RCC 7860 (cell line): ENCODE data around the gene NOXA1.

Experiments
- DNase-seq: peaks from one replicate; pipeline ENCODE4 v3.0.0-alpha.2; 2015; ENCODE audit warnings: low spot score
- FAIRE-seq: peaks from 2 replicates; lab custom pipeline; 2012; peaks lifted over from hg19 to GRCh38; lab: Jason Lieb, UNC

NOXA1 gene

GRCh38 chr9:137452761-137453642, 29.8 kb downstream of the NOXA1 start:
- DNase-seq (no peak), FAIRE-seq (no peak)

- FAIRE-seq, result no peak
- DNase-seq, result no peak
Observed at GRCh38 chr9:137453643-137454081, 30.5 kb downstream of the NOXA1 start.

- DNase-seq (no peak), FAIRE-seq (no peak)
Observed at GRCh38 chr9:137454145-137454596, 31.0 kb downstream of the NOXA1 start.

GRCh38 chr9:137454597-137455358, 31.6 kb downstream of the NOXA1 start:
- FAIRE-seq (no peak), DNase-seq (no peak)

- no peak for FAIRE-seq
Observed at GRCh38 chr9:137455359-137455991, 32.3 kb downstream of the NOXA1 start.

GRCh38 chr9:137456061-137456863, 33.1 kb downstream of the NOXA1 start:
- FAIRE-seq (no peak), DNase-seq (no peak)

More at GRCh38 chr9:137455359-137455991, 32.3 kb downstream of the NOXA1 start:
- no peak for DNase-seq

- FAIRE-seq (no peak), DNase-seq (no peak)
Observed at GRCh38 chr9:137456864-137457405, 33.7 kb downstream of the NOXA1 start.

GRCh38 chr9:137457406-137458193, 34.4 kb downstream of the NOXA1 start:
- no peak for DNase-seq

GRCh38 chr9:137458194-137459151, 35.3 kb downstream of the NOXA1 start:
- no peak for DNase-seq
- no peak for FAIRE-seq

More at GRCh38 chr9:137457406-137458193, 34.4 kb downstream of the NOXA1 start:
- no peak for FAIRE-seq

GRCh38 chr9:137459152-137459600, 36.0 kb downstream of the NOXA1 start, which contains the start of gene NSMF:
TSS of gene NSMF (minus strand) at chr9:137459334. CDS start at chr9:137459102, 232 bp downstream.
- FAIRE-seq (no peak), DNase-seq (peak; percentile 82)

GRCh38 chr9:137459601-137460362, 36.6 kb downstream of the NOXA1 start:
- DNase-seq, result no peak

GRCh38 chr9:137460363-137461315, 37.4 kb downstream of the NOXA1 start:
- DNase-seq (no peak), FAIRE-seq (no peak)

More at GRCh38 chr9:137459601-137460362, 36.6 kb downstream of the NOXA1 start:
- no peak for FAIRE-seq

- no peak for FAIRE-seq
- DNase-seq, result no peak
Observed at GRCh38 chr9:137461316-137461662, 38.1 kb downstream of the NOXA1 start.

GRCh38 chr9:137461663-137462395, 38.6 kb downstream of the NOXA1 start:
- FAIRE-seq (no peak), DNase-seq (no peak)

GRCh38 chr9:137462396-137462985, 39.3 kb downstream of the NOXA1 start:
- DNase-seq, result no peak
- no peak for FAIRE-seq
